GM21360 (cell line): Measurements from ENCODE around the gene CAMK2B.

ENCODE experiments used
- ATAC-seq: cut with Tn5 transposase; IDR thresholded peaks from one replicate; pipeline ENCODE4 v1.9.1; 2021; ENCODE audit warnings: mild to moderate bottlenecking, moderate library complexity; ENCODE audit not compliant: unreplicated experiment

The CAMK2B gene

GRCh38 chr7:44235066-44235465 is 90.3 kb downstream of the CAMK2B start:
- ATAC-seq, result no peak

- no peak for ATAC-seq
Measured at GRCh38 chr7:44232901-44233715, 92.3 kb downstream of the CAMK2B start.

GRCh38 chr7:44232396-44232795 is 93.0 kb downstream of the CAMK2B start:
- no peak for ATAC-seq

GRCh38 chr7:44231088-44231487 is 94.3 kb downstream of the CAMK2B start:
- no peak for ATAC-seq

- no peak for ATAC-seq
Measured at GRCh38 chr7:44230286-44230685, 95.1 kb downstream of the CAMK2B start.

GRCh38 chr7:44229546-44230105 is 95.8 kb downstream of the CAMK2B start:
- no peak for ATAC-seq

GRCh38 chr7:44228571-44229350 is 96.6 kb downstream of the CAMK2B start:
- no peak for ATAC-seq

- ATAC-seq, result no peak
Measured at GRCh38 chr7:44227911-44228310, 97.5 kb downstream of the CAMK2B start.

GRCh38 chr7:44226396-44226753 is 99.0 kb downstream of the CAMK2B start:
- ATAC-seq, result no peak

GRCh38 chr7:44225566-44226395 is 99.6 kb downstream of the CAMK2B start:
- no peak for ATAC-seq

- no peak for ATAC-seq
Measured at GRCh38 chr7:44224974-44225565, 100.3 kb downstream of the CAMK2B start.

GRCh38 chr7:44224080-44224973 is 101.1 kb downstream of the CAMK2B start:
- no peak for ATAC-seq

- no peak for ATAC-seq
Measured at GRCh38 chr7:44223362-44224079, 101.9 kb downstream of the CAMK2B start.

GRCh38 chr7:44222776-44223261 is 102.6 kb downstream of the CAMK2B start:
- no peak for ATAC-seq

GRCh38 chr7:44222074-44222473 is 103.3 kb downstream of the CAMK2B start:
- ATAC-seq, result no peak

GRCh38 chr7:44221231-44221791 is 104.1 kb downstream of the CAMK2B start:
- no peak for ATAC-seq

- ATAC-seq, result no peak
Measured at GRCh38 chr7:44220358-44221112, 104.9 kb downstream of the CAMK2B start.

GRCh38 chr7:44220046-44220357 is 105.4 kb downstream of the CAMK2B start:
- no peak for ATAC-seq
